GM23338 (cell line): ENCODE measurements around the gene MTRF1. TPM values are rescaled to one million over a fixed set of nuclear protein-coding genes. Genes with fewer than 3 reads are reported as not detected.

ENCODE experiments used
- ATAC-seq: fragments of 200-7000 bp; cut with Tn5 transposase; 3 replicates; pipeline ENCODE4 v1.9.1; 2020
- DNase-seq: peaks from one replicate; pipeline ENCODE4 v3.0.0-alpha.2; 2015; ENCODE audit warnings: low spot score
- H2AFZ ChIP-seq: fragments of 200-600 bp; sonication (generic); 2 replicates; pipeline ENCODE4 v1.8.0; 2016; ENCODE audit warnings: antibody characterized with exemption, mild to moderate bottlenecking, moderate library complexity
- H3F3A ChIP-seq: fragments of 200-600 bp; sonication (generic); replicated peaks from 2 replicates; pipeline ENCODE4 v1.8.0; 2017; ENCODE audit warnings: antibody characterized with exemption, mixed run types, low read depth
- H3K27ac ChIP-seq: fragments of 200-600 bp; sonication (generic); 2 replicates; pipeline ENCODE4 v1.6.1; 2016; ENCODE audit warnings: low read depth
- H3K27me3 ChIP-seq: fragments of 200-600 bp; sonication (generic); 2 replicates; pipeline ENCODE4 v1.8.0; 2016; ENCODE audit warnings: mild to moderate bottlenecking, mixed run types, moderate library complexity; ENCODE audit not compliant: insufficient read depth
- H3K36me3 ChIP-seq: fragments of 200-600 bp; sonication (generic); 2 replicates; pipeline ENCODE4 v1.8.0; 2016; ENCODE audit warnings: mild to moderate bottlenecking; ENCODE audit not compliant: insufficient read depth
- H3K4me1 ChIP-seq: fragments of 200-600 bp; sonication (generic); 2 replicates; pipeline ENCODE4 v1.8.0; 2016; ENCODE audit warnings: mild to moderate bottlenecking, moderate library complexity; ENCODE audit not compliant: insufficient read depth
- H3K4me2 ChIP-seq: fragments of 200-600 bp; sonication (generic); 2 replicates; pipeline ENCODE4 v1.7.1; 2017; ENCODE audit warnings: mixed run types
- H3K4me3 ChIP-seq: fragments of 200-600 bp; sonication (generic); 2 replicates; pipeline ENCODE4 v1.6.1; 2016; ENCODE audit warnings: mixed run types
- H3K79me2 ChIP-seq: fragments of 200-600 bp; sonication (generic); replicated peaks from 2 replicates; pipeline ENCODE4 v1.8.0; 2017; ENCODE audit warnings: mild to moderate bottlenecking; ENCODE audit not compliant: insufficient read depth
- H3K9me2 ChIP-seq: fragments of 200-600 bp; sonication (generic); 2 replicates; pipeline ENCODE4 v1.8.0; 2017; ENCODE audit not compliant: insufficient read depth
- H4K20me1 ChIP-seq: fragments of 200-600 bp; sonication (generic); replicated peaks from 2 replicates; pipeline ENCODE4 v1.8.0; 2017; ENCODE audit warnings: mild to moderate bottlenecking; ENCODE audit not compliant: insufficient read depth
- H3K27ac Mint-ChIP-seq: 2 replicates; pipeline ENCODE4 v1.8.0; 2020; ENCODE audit warnings: inconsistent platforms, mild to moderate bottlenecking, moderate library complexity, mixed read lengths
- H3K27me3 Mint-ChIP-seq: 3 replicates; pipeline ENCODE4 v1.8.0; 2022; ENCODE audit warnings: low read depth, mild to moderate bottlenecking, moderate library complexity, mixed read lengths, inconsistent platforms; ENCODE audit not compliant: insufficient read depth, poor library complexity
- H3K36me3 Mint-ChIP-seq: 3 replicates; pipeline ENCODE4 v1.8.0; 2021; ENCODE audit warnings: low read depth, mild to moderate bottlenecking, inconsistent platforms, moderate library complexity, mixed read lengths
- H3K4me1 Mint-ChIP-seq: 3 replicates; pipeline ENCODE4 v1.8.0; 2020; ENCODE audit warnings: mild to moderate bottlenecking, inconsistent platforms, mixed read lengths
- H3K4me3 Mint-ChIP-seq: 3 replicates; pipeline ENCODE4 v1.8.0; 2021; ENCODE audit warnings: moderate library complexity, mild to moderate bottlenecking, inconsistent platforms, mixed read lengths
- H3K9me3 Mint-ChIP-seq: 3 replicates; pipeline ENCODE4 v1.8.0; 2020; ENCODE audit warnings: moderate library complexity, mild to moderate bottlenecking, inconsistent platforms, mixed read lengths
- CREB1 ChIP-seq: fragments of 250-450 bp; sonication (Bioruptor Pico); IDR thresholded peaks from 2 replicates; pipeline ENCODE4 v1.5.0; 2020; ENCODE audit warnings: low read depth, mild to moderate bottlenecking, moderate library complexity
- EZH2 ChIP-seq: fragments of 200-600 bp; sonication (generic); IDR thresholded peaks from one replicate; pipeline ENCODE4 v1.8.0; 2017; ENCODE audit warnings: antibody characterized with exemption, mild to moderate bottlenecking, low read depth; ENCODE audit not compliant: unreplicated experiment
- EZH2phosphoT487 ChIP-seq: fragments of 200-600 bp; sonication (generic); IDR thresholded peaks from one replicate; pipeline ENCODE4 v1.8.1; 2018; ENCODE audit warnings: antibody characterized with exemption; ENCODE audit not compliant: unreplicated experiment
- NANOG ChIP-seq: IDR thresholded peaks from 2 replicates; pipeline ENCODE4 v1.6.1; 2016; ENCODE audit warnings: antibody characterized with exemption, borderline replicate concordance
- POLR2AphosphoS5 ChIP-seq: IDR thresholded peaks from 2 replicates; pipeline ENCODE4 v1.6.1; 2016; ENCODE audit warnings: antibody characterized with exemption, low read depth
- ZNF331 ChIP-seq: fragments of 250-450 bp; sonication (Bioruptor Pico); IDR thresholded peaks from 2 replicates; pipeline ENCODE4 v1.5.0; 2020; ENCODE audit warnings: low read depth, mild to moderate bottlenecking, moderate library complexity
- polyA plus RNA-seq: library from polyadenylated mRNA; unstranded; fragments of >200 nt; fragmentation: Nextera tagmentation; extraction: Ambion mirVana; gene quantifications from 2 replicates; pipeline ENCODE4 v1.2.1, GENCODE V29; 2016
- total RNA-seq: library from RNA; depleted of rRNA; stranded (reverse); fragments of >200 nt; shearing (Covaris generic); gene quantifications from 2 replicates; pipeline ENCODE4 v1.2.3, GENCODE V29; 2014
- TF ChIP-seq, protein P1 (sequence below), 2 experiments: fragments of 200-600 bp in 1 of 2; sonication (generic) in 1 of 2; conservative IDR thresholded peaks; 2 replicates each; pipeline versions ENCODE4 v1.5.1 to v1.6.1; 2016 to 2017; ENCODE audit warnings: antibody characterized with exemption in 2 of 2, low read depth in 2 of 2, mild to moderate bottlenecking in 2 of 2, moderate library complexity in 1 of 2
- TF ChIP-seq, protein P2 (sequence below): IDR thresholded peaks from 2 replicates; pipeline ENCODE4 v1.6.1; 2016; ENCODE audit warnings: antibody characterized with exemption
- TF ChIP-seq, protein P3 (sequence below): IDR thresholded peaks from one replicate; pipeline ENCODE4 v1.6.1; 2018; ENCODE audit warnings: antibody characterized with exemption; ENCODE audit not compliant: unreplicated experiment
- TF ChIP-seq, protein P4 (sequence below): fragments of 250-450 bp; sonication (Bioruptor Pico); IDR thresholded peaks from 2 replicates; pipeline ENCODE4 v1.5.0; 2020; ENCODE audit warnings: mild to moderate bottlenecking, moderate library complexity

MTRF1 gene
- total and polyA plus RNA-seq, 2 experiments from 2014 or later = 18.4 to 22.6 TPM

DNA sequence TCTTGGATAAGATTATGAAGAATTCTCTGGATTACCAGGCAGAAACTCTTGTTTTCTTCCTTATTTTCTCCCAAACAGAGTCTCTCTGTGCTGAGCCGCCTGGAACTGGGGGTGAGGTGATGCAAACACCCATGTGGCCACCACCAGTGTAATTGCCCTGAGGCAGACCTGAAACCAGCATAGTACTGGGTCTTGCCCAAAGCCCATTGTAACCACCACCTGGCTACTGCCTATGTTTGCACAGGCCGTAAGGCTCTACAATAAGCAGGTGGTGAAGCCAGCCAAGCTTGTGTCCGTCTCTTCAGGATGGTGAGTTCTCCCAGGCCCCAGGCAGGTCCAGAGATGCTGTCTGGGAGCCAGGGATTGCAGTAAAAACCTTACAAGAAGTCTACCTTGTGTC, 50.1 kb downstream of the MTRF1 start (continued):
- TF ChIP-seq, protein P1, sequence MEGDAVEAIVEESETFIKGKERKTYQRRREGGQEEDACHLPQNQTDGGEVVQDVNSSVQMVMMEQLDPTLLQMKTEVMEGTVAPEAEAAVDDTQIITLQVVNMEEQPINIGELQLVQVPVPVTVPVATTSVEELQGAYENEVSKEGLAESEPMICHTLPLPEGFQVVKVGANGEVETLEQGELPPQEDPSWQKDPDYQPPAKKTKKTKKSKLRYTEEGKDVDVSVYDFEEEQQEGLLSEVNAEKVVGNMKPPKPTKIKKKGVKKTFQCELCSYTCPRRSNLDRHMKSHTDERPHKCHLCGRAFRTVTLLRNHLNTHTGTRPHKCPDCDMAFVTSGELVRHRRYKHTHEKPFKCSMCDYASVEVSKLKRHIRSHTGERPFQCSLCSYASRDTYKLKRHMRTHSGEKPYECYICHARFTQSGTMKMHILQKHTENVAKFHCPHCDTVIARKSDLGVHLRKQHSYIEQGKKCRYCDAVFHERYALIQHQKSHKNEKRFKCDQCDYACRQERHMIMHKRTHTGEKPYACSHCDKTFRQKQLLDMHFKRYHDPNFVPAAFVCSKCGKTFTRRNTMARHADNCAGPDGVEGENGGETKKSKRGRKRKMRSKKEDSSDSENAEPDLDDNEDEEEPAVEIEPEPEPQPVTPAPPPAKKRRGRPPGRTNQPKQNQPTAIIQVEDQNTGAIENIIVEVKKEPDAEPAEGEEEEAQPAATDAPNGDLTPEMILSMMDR (conservative IDR thresholded peaks at IDR 0.05; ENCODE audit: low read depth in 2 of 2) = no peak

DNA sequence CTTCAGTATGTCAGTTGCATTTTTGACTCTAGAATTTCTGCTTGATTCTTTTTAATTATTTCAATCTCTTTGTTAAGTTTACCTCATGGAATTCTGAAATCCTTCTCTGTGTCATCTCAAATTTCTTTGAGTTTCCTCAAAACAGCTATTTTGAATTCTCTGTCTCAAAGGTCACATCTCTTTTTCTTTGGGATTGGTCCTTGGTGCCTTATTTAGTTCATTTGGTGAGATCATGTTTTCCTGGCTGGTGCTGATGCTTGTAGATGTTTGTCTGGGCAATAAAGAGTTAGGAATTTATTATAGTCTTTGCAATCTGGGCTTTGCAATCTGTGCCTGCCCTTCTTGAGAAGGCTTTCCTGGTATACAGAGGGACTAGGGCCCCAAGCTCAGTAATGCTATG, 50.5 kb downstream of the MTRF1 start:
- Histone ChIP-seq H3F3A (no peaks in the 10 kb centered on the region), H3K36me3 (no peaks in the 10 kb centered on the region), H3K4me1 (no peaks in the 10 kb centered on the region), H3K9me2 (no peaks in the 10 kb centered on the region), H3K79me2 (no peaks in the 10 kb centered on the region), H3K4me2 (no peak overlapping the region), H3K27me3 (no peaks in the 10 kb centered on the region), H3K27ac (no peak overlapping the region), H2AFZ (no peak overlapping the region), H4K20me1 (no peaks in the 10 kb centered on the region), H3K4me3 (no peak overlapping the region)
- H3K4me1 Mint-ChIP-seq = no peaks in the 10 kb centered on the region
- H3K9me3 Mint-ChIP-seq = peaks cover 46% of the 10 kb centered on the region
- TF ChIP-seq EZH2 (no peak), POLR2AphosphoS5 (no peak), NANOG (no peak), ZNF331 (CRISPR knock-in tag) (no peak), CREB1 (no peak), EZH2phosphoT487 (no peak)
- TF ChIP-seq, protein P2, sequence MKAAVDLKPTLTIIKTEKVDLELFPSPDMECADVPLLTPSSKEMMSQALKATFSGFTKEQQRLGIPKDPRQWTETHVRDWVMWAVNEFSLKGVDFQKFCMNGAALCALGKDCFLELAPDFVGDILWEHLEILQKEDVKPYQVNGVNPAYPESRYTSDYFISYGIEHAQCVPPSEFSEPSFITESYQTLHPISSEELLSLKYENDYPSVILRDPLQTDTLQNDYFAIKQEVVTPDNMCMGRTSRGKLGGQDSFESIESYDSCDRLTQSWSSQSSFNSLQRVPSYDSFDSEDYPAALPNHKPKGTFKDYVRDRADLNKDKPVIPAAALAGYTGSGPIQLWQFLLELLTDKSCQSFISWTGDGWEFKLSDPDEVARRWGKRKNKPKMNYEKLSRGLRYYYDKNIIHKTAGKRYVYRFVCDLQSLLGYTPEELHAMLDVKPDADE = no peak
- TF ChIP-seq, protein P3, sequence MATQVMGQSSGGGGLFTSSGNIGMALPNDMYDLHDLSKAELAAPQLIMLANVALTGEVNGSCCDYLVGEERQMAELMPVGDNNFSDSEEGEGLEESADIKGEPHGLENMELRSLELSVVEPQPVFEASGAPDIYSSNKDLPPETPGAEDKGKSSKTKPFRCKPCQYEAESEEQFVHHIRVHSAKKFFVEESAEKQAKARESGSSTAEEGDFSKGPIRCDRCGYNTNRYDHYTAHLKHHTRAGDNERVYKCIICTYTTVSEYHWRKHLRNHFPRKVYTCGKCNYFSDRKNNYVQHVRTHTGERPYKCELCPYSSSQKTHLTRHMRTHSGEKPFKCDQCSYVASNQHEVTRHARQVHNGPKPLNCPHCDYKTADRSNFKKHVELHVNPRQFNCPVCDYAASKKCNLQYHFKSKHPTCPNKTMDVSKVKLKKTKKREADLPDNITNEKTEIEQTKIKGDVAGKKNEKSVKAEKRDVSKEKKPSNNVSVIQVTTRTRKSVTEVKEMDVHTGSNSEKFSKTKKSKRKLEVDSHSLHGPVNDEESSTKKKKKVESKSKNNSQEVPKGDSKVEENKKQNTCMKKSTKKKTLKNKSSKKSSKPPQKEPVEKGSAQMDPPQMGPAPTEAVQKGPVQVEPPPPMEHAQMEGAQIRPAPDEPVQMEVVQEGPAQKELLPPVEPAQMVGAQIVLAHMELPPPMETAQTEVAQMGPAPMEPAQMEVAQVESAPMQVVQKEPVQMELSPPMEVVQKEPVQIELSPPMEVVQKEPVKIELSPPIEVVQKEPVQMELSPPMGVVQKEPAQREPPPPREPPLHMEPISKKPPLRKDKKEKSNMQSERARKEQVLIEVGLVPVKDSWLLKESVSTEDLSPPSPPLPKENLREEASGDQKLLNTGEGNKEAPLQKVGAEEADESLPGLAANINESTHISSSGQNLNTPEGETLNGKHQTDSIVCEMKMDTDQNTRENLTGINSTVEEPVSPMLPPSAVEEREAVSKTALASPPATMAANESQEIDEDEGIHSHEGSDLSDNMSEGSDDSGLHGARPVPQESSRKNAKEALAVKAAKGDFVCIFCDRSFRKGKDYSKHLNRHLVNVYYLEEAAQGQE = no peak
- TF ChIP-seq, protein P4, sequence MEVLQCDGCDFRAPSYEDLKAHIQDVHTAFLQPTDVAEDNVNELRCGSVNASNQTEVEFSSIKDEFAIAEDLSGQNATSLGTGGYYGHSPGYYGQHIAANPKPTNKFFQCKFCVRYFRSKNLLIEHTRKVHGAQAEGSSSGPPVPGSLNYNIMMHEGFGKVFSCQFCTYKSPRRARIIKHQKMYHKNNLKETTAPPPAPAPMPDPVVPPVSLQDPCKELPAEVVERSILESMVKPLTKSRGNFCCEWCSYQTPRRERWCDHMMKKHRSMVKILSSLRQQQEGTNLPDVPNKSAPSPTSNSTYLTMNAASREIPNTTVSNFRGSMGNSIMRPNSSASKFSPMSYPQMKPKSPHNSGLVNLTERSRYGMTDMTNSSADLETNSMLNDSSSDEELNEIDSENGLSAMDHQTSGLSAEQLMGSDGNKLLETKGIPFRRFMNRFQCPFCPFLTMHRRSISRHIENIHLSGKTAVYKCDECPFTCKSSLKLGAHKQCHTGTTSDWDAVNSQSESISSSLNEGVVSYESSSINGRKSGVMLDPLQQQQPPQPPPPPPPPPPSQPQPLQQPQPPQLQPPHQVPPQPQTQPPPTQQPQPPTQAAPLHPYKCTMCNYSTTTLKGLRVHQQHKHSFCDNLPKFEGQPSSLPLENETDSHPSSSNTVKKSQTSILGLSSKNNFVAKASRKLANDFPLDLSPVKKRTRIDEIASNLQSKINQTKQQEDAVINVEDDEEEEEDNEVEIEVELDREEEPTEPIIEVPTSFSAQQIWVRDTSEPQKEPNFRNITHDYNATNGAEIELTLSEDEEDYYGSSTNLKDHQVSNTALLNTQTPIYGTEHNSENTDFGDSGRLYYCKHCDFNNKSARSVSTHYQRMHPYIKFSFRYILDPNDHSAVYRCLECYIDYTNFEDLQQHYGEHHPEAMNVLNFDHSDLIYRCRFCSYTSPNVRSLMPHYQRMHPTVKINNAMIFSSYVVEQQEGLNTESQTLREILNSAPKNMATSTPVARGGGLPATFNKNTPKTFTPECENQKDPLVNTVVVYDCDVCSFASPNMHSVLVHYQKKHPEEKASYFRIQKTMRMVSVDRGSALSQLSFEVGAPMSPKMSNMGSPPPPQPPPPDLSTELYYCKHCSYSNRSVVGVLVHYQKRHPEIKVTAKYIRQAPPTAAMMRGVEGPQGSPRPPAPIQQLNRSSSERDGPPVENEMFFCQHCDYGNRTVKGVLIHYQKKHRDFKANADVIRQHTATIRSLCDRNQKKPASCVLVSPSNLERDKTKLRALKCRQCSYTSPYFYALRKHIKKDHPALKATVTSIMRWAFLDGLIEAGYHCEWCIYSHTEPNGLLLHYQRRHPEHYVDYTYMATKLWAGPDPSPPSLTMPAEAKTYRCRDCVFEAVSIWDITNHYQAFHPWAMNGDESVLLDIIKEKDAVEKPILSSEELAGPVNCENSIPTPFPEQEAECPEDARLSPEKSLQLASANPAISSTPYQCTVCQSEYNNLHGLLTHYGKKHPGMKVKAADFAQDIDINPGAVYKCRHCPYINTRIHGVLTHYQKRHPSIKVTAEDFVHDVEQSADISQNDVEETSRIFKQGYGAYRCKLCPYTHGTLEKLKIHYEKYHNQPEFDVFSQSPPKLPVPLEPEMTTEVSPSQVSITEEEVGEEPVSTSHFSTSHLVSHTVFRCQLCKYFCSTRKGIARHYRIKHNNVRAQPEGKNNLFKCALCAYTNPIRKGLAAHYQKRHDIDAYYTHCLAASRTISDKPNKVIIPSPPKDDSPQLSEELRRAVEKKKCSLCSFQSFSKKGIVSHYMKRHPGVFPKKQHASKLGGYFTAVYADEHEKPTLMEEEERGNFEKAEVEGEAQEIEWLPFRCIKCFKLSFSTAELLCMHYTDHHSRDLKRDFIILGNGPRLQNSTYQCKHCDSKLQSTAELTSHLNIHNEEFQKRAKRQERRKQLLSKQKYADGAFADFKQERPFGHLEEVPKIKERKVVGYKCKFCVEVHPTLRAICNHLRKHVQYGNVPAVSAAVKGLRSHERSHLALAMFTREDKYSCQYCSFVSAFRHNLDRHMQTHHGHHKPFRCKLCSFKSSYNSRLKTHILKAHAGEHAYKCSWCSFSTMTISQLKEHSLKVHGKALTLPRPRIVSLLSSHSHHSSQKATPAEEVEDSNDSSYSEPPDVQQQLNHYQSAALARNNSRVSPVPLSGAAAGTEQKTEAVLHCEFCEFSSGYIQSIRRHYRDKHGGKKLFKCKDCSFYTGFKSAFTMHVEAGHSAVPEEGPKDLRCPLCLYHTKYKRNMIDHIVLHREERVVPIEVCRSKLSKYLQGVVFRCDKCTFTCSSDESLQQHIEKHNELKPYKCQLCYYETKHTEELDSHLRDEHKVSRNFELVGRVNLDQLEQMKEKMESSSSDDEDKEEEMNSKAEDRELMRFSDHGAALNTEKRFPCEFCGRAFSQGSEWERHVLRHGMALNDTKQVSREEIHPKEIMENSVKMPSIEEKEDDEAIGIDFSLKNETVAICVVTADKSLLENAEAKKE (CRISPR knock-in tag) = no peak
- ATAC-seq = no peak
- no peaks in the 10 kb centered on the region for H3K27me3 Mint-ChIP-seq
- peaks cover 22% of the 10 kb centered on the region for H3K36me3 Mint-ChIP-seq
- H3K4me3 Mint-ChIP-seq = no peak overlapping the region
- no peak overlapping the region for H3K27ac Mint-ChIP-seq
- DNase-seq = no peak
